ENCODE results near the gene ACSS1. TPM values are rescaled to one million over a fixed set of nuclear protein-coding genes. Genes with fewer than 3 reads are reported as not detected.
A peak's percentile ranks its signal among the peaks of the same experiment; 100 is the strongest.

The ACSS1 gene
- total and polyA plus RNA-seq, 7 donors = 8.8 to 53.3 (median 16.8) TPM

GRCh38 chr20:25055711-25056495, 2.0 kb downstream of the ACSS1 start:
- DNase-seq (no peak), ATAC-seq (no peak)
- peak overlapping the region; percentile 83 for H3K27ac ChIP-seq
- H3K36me3 ChIP-seq (ENCODE audit: insufficient read depth in 1 of 2, low read depth in 1 of 2) = no peaks in the 10 kb centered on the region
- intact Hi-C loops (cut with DNase I) = loop anchor here in 1 of 2 donors (2.0 kb wide), 1 partner anchor 19 kb away; no protein-coding TSS in a partner anchor
- peaks cover 63% of the 10 kb centered on the region for H3K4me1 ChIP-seq
- no peaks in the 10 kb centered on the region for H3K27me3 ChIP-seq (ENCODE audit: insufficient read depth in 3 of 3, low read length in 2 of 3)
- no peaks in the 10 kb centered on the region for H3K9me3 ChIP-seq
- 76 to 83% (median 77%) methylated on average over 8 of the region's 8 CpGs for WGBS, 3 donors
- TF ChIP-seq CTCF (IDR thresholded peaks at IDR 0.05) = no peak
- H3K4me3 ChIP-seq = peak overlapping the region; percentile 86

- intact Hi-C loops (cut with DNase I) = loop anchor here in 1 of 2 donors (2.0 kb wide), 1 partner anchor 18 kb away; no protein-coding TSS in a partner anchor
- H3K4me3 ChIP-seq = peak overlapping the region; percentile 21
- H3K27ac ChIP-seq = peak overlapping the region; percentile 83
- DNase-seq (no peak), ATAC-seq (peak in 3 of 4 donors; percentile 14 to 21 (median 14))
- WGBS, 3 donors = 60 to 74% (median 73%) methylated on average over 10 of the region's 10 CpGs
- no peak for TF ChIP-seq CTCF (IDR thresholded peaks at IDR 0.05)
- H3K9me3 ChIP-seq = no peaks in the 10 kb centered on the region
- no peaks in the 10 kb centered on the region for H3K36me3 ChIP-seq (ENCODE audit: insufficient read depth in 1 of 2, low read depth in 1 of 2)
- no peaks in the 10 kb centered on the region for H3K27me3 ChIP-seq (ENCODE audit: insufficient read depth in 3 of 3, low read length in 2 of 3)
- H3K4me1 ChIP-seq = peaks cover 71% of the 10 kb centered on the region
These were observed 2.8 kb downstream of the ACSS1 start for GRCh38 chr20:25054995-25055629.

GRCh38 chr20:25054096-25054820, 3.7 kb downstream of the ACSS1 start:
- intact Hi-C loops (cut with DNase I) = loop anchor here in 1 of 2 donors (2.0 kb wide), 1 partner anchor 17 kb away; no protein-coding TSS in a partner anchor
- no peaks in the 10 kb centered on the region for H3K9me3 ChIP-seq
- peaks cover 78% of the 10 kb centered on the region for H3K4me1 ChIP-seq
- peak overlapping the region; percentile 21 for H3K4me3 ChIP-seq
- ATAC-seq = peak in 1 of 4 donors; percentile 14
- H3K36me3 ChIP-seq (ENCODE audit: insufficient read depth in 1 of 2, low read depth in 1 of 2) = no peaks in the 10 kb centered on the region
- WGBS, 3 donors = 56 to 62% (median 60%) methylated on average over 3 of the region's 3 CpGs
- H3K27me3 ChIP-seq (ENCODE audit: insufficient read depth in 3 of 3, low read length in 2 of 3) = no peaks in the 10 kb centered on the region
- no peak for DNase-seq
- TF ChIP-seq CTCF (IDR thresholded peaks at IDR 0.05) = no peak
- H3K27ac ChIP-seq = peak overlapping the region; percentile 83

- 2 to 3% (median 2%) methylated on average over 11 of the region's 11 CpGs for WGBS, 3 donors
- intact Hi-C loops (cut with DNase I) = loop anchor here in 1 of 2 donors (2.0 kb wide), 1 partner anchor 17 kb away; no protein-coding TSS in a partner anchor
- no peak for TF ChIP-seq CTCF (IDR thresholded peaks at IDR 0.05)
- DNase-seq (peak; percentile 63 to 80), ATAC-seq (peak in 3 of 4 donors; percentile 43 to 52 (median 45))
- Histone ChIP-seq H3K27ac (peak overlapping the region; percentile 83), H3K27me3 (ENCODE audit: insufficient read depth in 3 of 3, low read length in 2 of 3) (no peaks in the 10 kb centered on the region), H3K36me3 (ENCODE audit: insufficient read depth in 1 of 2, low read depth in 1 of 2) (no peaks in the 10 kb centered on the region), H3K4me3 (peak overlapping the region; percentile 5), H3K4me1 (peaks cover 85% of the 10 kb centered on the region), H3K9me3 (no peaks in the 10 kb centered on the region)
These were observed 4.5 kb downstream of the ACSS1 start for GRCh38 chr20:25053255-25054031.

Measured in psoas muscle (tissue), 8 donors.